Ecto neural progenitor cell (in vitro differentiated cells): Measurements from ENCODE around the gene SETD4.

Experiments
- DNase-seq: peaks from one replicate; pipeline ENCODE4 v3.0.0-alpha.2; 2018; ENCODE audit warnings: low spot score

Gene SETD4

DNA sequence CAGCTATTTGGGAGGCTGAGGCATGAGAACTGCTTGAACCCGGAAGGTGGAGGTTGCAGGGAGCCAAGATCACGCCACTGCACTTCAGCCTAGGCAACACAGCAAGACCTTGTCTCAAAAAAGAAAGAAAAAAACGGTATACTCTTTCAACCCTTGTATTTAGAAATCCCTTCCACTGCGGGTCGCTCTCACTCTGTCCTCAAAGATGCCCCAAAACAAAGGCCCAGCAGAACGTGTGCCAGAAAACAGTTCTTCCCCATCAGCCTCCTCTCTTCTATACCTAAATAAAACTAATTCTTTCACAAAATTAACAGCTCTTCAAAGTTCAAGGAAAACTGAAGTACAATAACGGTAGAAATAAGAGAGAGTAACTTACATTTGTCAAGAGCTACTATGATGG, 13.2 kb downstream of the SETD4 start:
- no peak for DNase-seq

DNA sequence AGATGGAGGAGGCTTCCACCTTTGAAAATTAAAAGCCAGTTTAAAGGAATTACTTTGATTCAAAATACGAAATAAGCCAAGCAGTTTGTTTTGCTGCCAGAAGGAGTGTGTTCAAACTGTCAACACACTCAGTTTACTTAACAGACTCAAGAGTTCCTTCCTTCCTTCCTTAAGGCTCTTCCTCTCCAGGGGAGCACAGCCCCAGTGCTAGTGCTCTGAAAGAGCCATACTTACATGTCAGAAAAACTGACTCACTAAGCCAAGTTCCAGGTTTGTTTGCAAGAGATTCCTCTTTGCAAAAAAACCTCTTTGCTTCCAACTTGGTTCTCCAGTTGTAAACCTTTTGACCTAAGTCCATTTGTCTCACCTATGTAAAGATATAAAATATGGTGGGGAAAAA, 14.3 kb downstream of the SETD4 start:
- DNase-seq, result no peak

DNA sequence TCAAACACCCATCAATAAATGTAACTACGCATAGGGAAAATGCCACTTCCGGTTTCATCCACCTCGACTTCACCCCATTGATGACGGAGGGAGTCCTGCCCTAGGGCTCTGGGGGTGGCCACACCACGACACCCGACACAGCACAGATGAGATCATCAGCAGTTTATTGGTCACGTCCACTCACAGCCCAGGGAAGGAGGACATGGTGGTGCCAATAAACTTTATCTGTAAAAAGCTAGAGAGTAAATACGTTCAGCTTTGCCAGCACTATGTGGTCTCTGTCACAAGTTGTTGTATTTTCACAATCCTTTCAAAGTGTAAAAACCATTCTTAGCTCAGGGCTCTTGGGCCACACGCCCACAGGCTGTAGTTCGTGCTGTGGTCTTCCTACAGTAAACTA, 16.3 kb downstream of the SETD4 start:
- no peak for DNase-seq

GRCh38 chr21:36041910-36042309, 18.4 kb downstream of the SETD4 start:
- DNase-seq, result no peak

GRCh38 chr21:36040389-36040788, 19.9 kb downstream of the SETD4 start:
- no peak for DNase-seq

- no peak for DNase-seq
Measured at GRCh38 chr21:36039861-36040260, 20.5 kb downstream of the SETD4 start.

DNA sequence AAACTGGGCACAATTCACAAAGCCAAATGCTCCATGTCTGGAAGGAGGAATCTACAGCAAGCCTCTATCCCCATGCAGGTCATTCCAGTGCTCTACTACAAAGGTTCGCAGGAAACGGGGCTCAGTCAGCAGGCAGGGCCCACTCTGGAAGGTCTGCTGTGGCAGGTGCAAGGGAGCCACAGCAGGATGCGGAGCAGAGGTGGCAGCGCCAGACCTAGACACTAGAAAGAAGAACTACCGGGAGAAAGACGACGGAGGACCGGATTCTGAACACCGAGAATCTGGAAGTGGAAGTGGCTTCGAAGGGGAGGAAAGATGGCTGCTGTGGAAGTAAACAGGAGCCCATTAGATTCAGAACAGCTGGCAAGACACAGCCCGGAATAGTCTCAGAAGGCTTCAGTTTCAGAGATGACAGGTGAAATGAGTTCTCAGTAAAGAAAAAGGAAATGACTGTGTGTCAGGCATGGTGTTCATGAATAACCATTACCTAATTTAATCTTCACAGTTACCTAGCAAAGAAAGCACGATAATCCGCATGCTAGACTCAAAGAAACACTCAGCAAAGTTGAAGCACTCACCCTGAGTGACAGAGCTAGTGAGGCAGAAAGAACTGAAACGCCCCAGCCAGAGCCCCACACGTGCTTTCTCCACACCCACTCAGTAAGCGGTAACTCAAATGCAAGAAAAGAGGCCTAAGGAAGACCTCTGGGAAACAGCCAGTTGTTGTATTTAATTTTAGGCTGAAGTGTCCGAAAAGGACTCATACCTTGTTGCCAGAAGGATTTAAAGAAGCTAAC, 21.4 kb downstream of the SETD4 start:
- DNase-seq, result no peak

GRCh38 chr21:36035381-36035791, 24.9 kb downstream of the SETD4 start:
- DNase-seq, result no peak

DNA sequence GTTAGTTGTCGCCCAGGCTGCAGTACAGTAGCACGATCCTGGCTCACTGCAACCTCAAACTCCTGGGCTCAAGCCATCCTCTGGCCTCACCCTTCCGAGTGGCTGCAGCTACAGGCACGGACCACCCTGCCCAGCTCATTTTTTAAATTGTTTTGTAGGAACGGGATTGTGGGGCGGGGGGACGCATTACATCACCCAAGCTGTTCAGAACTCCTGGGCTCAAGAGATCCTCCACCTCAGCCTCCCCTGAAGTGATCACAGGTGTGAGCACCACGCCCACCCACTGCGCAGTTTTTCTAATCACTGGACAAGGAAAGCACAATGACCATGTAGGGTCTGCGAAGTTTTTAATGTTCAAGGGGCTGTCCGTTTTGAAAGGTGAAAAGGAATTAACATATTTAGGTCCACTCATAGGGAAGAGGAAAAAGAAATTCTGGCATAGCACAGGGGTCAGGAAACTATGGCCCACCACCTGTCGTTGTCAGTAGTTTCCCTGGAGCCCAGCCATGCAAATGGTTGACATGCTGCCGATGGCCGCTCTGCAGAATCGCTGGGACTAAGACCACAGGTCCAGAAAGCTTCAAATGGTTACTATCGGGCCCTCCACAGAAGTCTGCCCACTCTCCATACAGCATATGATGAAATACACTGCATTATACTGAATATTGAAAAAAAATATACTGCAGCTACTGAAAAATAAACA, 26.0 kb downstream of the SETD4 start:
- no peak for DNase-seq

DNA sequence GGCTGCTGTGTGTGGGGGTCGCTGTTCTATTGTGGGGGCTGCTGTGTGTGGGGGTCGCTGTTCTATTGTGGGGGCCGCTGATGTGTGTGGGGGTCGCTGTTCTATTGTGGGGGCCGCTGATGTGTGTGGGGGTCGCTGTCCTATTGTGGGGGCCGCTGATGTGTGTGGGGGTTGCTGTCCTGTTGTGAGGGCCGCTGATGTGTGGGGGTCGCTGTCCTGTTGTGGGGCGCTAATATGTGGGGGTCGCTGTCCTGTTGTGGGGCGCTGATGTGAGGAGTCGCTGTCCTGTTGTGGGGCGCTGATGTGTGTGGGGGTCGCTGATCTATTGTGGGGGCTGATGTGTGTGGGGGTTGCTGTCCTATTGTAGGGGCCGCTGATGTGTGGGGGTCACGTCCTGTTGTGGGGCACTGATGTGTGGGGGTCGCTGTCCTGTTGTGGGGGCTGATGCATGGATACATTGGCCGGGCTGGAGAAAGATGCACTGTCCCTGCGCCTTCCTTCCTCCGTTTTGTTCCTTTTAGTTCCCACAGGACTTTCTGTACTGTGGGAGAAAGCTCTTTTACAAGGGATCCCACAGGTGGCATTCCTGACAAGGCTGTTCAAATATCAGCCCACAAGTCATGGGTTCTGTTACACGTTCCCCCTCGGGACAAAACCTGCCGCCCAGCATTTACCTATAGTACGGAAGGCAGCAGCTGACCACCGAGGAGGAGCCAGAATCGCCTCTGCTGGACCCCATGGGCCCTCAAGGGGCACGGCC, 27.5 kb downstream of the SETD4 start:
- DNase-seq, result no peak

DNA sequence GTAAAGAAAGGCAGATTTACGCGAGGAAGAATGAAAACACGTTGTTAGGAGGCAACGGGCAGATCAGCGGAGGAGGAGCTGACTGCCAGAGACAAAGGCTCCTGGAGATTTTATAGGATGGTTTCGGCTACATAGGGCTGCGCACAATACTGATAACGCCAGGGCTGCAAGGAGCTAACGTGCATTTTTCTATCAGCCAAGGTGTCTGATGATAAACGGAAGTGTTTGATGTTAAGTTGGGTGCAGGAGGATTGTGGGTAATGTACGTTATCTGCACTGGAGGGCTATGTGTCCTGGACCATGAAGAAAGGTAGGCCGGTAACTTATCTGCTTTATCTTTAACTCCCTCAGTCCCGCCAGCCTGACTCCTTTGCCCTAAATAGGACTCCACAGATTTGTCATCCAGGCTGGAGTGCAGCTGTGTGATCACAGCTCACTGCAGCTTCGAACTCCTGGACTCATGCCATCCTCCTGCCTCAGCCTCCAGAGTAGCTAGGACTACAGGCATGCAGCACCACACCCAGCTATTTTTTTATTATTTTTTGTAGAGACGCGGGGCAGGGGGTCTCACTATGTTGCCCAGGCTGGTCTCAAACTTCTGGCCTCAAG, 29.6 kb downstream of the SETD4 start:
- DNase-seq, result no peak

DNA sequence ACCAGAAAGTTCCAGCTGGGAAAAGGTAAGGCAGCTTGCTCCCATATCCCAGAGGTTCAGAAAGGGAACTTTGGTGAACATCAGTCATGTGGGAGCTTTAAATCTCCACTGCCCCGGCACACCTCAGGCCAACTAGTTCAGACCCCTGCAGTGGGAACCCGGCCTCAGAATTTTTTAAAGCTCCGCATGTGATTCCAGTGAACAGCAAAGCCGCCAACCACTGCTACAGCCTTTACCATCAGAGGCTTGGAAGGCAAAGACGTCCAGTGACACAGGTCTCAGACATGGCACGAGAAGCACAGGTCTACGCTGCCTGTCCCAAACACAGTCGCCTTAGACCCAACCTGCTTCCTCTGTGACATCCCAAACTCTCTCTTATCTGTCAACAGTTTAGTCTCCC, 31.0 kb downstream of the SETD4 start:
- DNase-seq, result no peak

- peak; percentile 83 for DNase-seq
Measured at GRCh38 chr21:36028127-36029069, 31.9 kb downstream of the SETD4 start.

DNA sequence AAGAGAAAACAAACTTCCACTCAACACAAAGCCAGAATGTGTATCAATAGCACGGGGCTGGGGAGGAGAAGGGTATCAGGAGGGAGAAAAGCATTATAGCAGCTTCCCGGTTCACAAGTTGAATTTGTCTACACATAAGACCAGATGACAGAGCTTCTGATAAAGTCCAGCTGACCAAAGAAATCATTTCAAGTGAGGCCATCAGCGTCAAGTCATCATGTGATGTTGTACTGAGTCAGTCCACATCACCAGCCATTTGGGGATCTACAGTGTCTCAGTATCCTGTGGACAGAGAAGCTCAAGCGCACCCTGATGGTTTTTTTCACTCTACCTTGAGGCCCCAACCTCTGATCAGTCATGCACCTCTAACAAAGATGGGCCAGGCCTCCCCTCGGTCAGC, 33.0 kb downstream of the SETD4 start:
- DNase-seq, result no peak

GRCh38 chr21:36024782-36025181, 35.5 kb downstream of the SETD4 start:
- no peak for DNase-seq

DNA sequence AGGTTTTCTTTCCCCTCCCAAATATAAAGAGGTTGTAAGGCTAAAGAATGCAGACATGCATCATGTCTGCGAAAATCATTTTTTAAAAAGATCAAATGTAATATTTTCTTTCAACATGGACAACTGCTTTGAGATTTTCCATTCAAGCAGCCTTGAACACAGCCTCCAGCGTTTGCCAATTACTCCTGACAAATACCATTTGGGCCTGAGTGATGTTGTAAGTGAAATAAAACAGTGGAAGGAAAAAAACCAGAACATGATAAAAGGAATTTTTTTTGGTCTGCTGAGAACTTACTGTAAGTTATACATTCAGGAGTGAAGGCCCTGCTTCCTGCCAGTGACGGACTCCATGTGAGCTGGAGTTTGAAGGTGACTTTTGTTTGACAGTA, 37.2 kb downstream of the SETD4 start:
- no peak for DNase-seq

- DNase-seq, result no peak
Measured at GRCh38 chr21:36022427-36023091, 37.8 kb downstream of the SETD4 start.

- no peak for DNase-seq
Measured at GRCh38 chr21:36021251-36021837, 39.0 kb downstream of the SETD4 start.

- no peak for DNase-seq
Measured at GRCh38 chr21:36015045-36015444, 45.3 kb downstream of the SETD4 start.

GRCh38 chr21:36010801-36011200, 49.5 kb downstream of the SETD4 start:
- no peak for DNase-seq
